ENCODE results near the gene AMPH.
"Not testable (repeated sequence)": the region's sequence is repeated elsewhere in the genome, so short reads cannot be mapped to it uniquely, and the experiment has no call there.

AMPH gene

DNA sequence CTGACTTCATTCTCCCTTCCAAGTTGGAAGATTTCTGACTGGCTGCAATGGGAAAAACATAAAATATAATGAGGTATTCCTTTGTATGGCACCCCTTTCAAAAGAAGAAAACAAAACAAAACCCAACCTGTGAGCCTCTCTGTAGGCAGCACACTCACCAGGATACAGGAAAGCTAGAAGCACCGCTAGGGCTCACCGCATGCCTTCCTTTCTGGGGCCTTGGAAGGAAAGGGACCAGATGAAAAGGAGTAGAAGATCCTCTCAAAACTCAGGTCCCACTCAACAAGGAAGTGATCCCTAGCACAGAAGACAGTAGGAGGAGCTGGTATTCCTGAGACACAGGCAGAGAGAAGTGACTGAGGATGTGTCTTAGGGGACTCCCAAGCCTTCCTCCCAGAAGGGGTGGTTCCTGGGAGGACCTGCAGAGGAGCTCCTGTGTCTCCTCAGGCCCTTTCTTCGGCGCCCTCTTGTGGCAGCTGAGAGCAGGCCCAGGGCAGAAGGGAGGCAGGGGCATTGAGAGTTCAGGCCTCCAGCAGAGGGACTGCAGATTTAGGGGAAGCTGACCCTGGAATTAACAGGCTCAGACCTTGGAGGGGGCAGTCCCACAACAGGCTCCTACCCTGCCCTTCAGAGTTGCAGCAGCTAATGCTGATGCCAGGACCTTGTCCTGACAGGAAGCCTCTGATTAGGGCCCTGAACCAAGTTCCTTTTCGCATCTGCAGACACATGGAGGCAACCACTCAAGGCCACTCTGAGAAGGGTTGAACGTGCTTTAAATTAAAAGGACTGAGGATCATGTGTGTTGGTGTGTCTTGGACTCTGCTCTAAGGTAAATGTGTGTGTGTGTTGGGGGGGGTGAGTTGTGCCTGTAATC is 285.6 kb downstream of the AMPH start:
- not testable (repeated sequence) for DNase-seq

- not testable (repeated sequence) for DNase-seq
These were observed 286.4 kb downstream of the AMPH start for GRCh38 chr7:38344741-38345140.

DNA sequence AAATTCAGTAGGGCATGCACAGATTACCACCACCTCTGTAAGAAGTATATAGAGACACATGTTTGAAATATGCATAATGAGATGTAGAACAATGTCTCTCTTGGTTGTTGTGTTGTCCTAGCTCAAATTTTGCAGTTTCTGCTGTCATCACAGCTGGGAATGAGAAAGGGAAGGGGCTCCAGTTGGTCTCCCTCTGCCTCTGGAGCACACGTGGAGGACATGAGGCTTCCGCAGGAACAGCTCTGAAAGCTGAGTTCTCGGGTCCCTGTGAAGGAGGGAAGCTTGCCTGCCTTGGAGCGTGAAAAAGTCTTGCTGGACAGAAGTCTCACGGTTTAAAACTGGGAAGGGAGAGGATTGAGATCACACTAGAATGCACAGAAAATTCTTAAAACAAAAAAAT is 289.0 kb downstream of the AMPH start:
- DNase-seq = not testable (repeated sequence)

DNA sequence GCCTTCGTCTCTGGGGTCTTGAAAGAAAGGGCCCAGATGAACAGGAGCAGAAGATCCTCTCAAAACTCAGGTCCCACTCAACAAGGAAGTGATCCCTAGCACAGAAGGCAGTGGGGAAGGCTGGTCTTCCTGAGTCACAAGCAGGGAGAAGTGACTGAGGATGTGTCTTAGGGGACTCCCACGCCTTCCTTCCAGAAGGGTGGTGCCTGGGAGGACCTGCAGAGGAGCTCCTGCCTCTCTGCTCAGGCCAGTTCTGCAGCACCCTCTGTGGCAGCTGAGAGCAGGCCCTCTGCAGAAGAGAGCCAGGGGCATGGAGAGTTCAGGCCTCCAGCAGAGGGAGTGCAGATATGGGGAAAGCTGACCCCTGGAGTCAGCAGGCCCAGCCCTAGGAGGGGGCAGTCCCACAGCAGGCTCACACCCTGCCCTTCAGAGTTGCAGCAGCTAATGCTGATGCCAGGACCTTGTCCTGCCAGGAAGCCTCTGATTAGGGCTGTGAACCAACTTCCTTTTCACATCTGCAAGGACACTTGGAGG is 289.9 kb downstream of the AMPH start:
- DNase-seq = not testable (repeated sequence)

DNA sequence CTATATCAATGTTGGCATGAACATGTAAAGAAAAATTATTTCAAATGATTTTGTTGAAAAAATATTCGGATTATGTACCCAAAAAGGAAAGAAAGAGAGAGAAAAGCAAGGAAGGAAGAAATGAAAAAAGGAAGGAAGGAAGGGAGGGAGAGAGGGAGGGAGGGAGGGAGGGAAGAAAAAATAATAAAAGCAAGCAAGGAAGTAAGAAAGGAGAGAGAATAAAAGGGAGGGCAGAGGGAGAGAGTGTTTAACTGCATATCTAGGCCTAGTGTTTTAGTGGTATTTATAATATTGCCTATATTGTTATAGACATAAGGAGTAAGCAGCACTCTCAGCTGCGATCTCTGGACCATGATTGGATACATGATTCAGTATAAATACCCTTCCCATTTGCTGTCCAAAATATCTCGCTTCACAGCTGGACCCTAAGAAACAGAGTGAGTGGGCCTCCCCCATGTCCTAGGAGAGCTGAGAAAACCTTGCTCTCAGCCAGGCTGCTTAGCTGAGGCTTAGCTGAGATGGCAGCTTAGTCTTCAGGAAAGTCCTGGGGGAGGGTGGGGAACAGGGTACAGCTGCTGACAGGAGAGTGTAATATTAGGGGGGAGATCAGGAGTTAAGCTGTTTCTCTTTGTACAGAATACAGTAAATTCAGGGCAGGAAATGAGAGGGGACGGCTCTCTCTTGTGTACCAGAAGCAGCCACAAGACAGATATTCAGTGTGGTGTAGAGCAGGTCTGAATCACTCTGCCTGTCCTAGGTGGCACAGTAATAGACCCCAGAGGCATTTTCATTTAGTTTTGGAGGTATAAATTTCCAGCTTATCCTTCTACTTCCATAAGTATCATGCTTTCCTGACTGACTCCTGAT is 291.0 kb downstream of the AMPH start:
- DNase-seq = no peak

DNA sequence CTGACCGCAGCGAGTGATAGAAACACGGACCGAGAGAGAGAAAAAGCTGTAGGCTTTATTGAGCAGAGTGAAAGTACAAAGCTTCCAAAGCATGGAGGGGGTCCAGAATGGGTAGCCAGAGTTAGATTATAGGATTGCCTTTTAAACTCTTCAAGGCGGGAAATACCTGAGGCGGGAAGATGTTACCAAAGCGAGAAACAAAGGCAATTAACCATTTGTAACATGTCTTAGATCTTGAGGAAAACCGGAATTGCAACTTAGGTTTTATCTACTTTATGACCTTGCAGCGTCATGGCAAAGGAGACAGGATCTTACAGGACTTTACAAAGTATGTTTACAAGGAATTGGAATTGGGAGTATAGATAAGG is 295.0 kb downstream of the AMPH start:
- DNase-seq = not testable (repeated sequence)

DNA sequence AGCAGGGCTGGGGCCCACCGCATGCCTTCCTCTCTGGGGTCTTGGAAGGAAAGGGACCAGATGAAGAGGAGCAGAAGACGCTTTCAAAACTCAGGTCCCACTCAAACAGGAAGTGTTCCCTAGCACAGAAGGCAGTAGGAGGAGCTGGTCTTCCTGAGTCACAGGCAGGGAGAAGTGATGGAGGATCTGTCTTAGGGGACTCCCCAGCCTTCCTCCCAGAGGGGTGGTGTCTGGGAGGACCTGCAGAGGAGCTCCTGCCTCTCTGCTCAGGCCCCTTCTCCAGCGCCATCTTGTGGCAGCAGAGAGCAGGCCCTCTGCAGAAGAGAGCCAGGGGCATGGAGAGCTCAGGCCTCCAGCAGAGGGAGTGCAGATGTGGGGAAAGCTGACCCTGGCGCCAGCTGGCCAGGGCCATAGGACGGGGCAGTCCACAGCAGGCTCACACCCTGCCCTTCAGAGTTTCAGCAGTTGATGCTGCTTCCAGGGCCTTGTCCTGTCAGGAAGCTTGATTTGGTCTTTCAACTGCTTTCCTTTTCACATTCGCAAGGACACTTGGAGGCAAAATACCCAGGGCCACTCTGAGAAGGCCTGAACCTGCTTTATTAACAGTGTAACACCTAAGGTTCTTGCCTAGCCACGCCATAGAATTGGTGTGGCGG is 295.6 kb downstream of the AMPH start:
- peak; percentile 48 for DNase-seq

DNA sequence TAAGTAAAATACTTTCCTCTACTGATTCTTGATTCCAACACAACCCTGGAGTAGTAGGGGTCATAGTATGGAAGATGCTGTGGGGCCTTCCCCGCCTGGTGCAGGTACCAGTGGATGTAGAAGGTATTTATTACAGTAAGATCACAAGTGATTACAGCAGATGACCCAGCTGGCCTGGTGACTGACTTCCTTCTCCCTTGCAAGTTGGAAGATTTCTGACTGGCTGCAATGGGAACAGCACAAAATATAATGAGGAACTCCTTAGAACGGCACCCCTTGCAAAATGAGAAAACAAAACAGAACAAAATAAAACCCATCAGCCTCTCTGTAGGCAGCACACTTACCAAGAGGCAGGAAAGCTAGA is 296.1 kb downstream of the AMPH start:
- DNase-seq = no peak

DNA sequence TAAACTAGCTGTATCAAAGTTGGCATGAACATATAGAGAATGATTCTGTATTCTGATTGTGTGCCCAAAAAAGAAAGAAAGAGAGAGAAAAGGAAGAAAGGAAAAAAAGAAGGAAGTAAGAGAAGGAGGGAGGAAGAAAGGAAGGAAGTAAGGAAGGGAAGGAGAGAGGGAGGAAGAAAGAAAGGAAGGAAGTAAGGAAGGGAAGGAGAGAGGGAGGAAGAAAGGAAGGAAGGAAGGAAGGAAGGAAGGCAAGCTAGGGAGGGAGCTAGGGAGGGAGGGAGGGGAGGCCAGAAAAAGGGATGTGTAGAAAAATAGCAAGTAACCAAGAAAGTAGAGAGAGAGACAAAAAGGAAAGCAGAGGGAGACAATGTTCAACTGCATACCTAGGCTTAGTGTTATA is 297.0 kb downstream of the AMPH start:
- no peak for DNase-seq

All from NCI-H1436 (cell line).